ENCODE results near the gene ARMH3.

The ARMH3 gene

GRCh38 chr10:101837748-101838147 lies 218.2 kb downstream of the ARMH3 start:
- Histone ChIP-seq H3F3A (ENCODE audit: insufficient read depth, low read length) (no peaks in the 10 kb centered on the region), H3K9ac (ENCODE audit: low read length) (no peak overlapping the region), H3K4me1 (ENCODE audit: low read length) (no peaks in the 10 kb centered on the region), H3K4me2 (ENCODE audit: low read depth, low read length) (no peak overlapping the region), H3K27ac (ENCODE audit: low read length) (no peak overlapping the region), H3K4me3 (ENCODE audit: low read length) (no peak overlapping the region), H3K79me2 (ENCODE audit: low read length) (no peaks in the 10 kb centered on the region), H3K9me3 (replicated peaks; ENCODE audit: insufficient read depth, low read length) (no peaks in the 10 kb centered on the region), H3K9me2 (replicated peaks; ENCODE audit: insufficient read depth, low read length) (no peaks in the 10 kb centered on the region), H3K36me3 (replicated peaks; ENCODE audit: insufficient read depth, low read length) (no peaks in the 10 kb centered on the region), H2AFZ (ENCODE audit: low read length) (no peak overlapping the region), H3K27me3 (replicated peaks; ENCODE audit: insufficient read depth, low read length) (no peaks in the 10 kb centered on the region), H4K20me1 (ENCODE audit: insufficient read depth, low read length) (no peaks in the 10 kb centered on the region)
- no peak for TF ChIP-seq EZH2phosphoT487 (IDR thresholded peaks at IDR 0.05; ENCODE audit: low read length)
- TF ChIP-seq CTCF (IDR thresholded peaks at IDR 0.05; ENCODE audit: low read length), result no peak
- no peak for TF ChIP-seq EZH2 (optimal IDR thresholded peaks at IDR 0.05; ENCODE audit: low read depth, low read length)
- no peak for DNase-seq

GRCh38 chr10:101835362-101835761 lies 220.6 kb downstream of the ARMH3 start:
- no peak overlapping the region for H3K9ac ChIP-seq (ENCODE audit: low read length)
- no peaks in the 10 kb centered on the region for H3K36me3 ChIP-seq (replicated peaks; ENCODE audit: insufficient read depth, low read length)
- DNase-seq, result no peak
- H2AFZ ChIP-seq (ENCODE audit: low read length), result no peak overlapping the region
- H3K4me1 ChIP-seq (ENCODE audit: low read length), result peaks cover 9% of the 10 kb centered on the region; the same call in 1 of the 2 replicates
- H3K4me2 ChIP-seq (ENCODE audit: low read depth, low read length), result no peak overlapping the region
- H3K27ac ChIP-seq (ENCODE audit: low read length), result no peak overlapping the region
- H3F3A ChIP-seq (ENCODE audit: insufficient read depth, low read length), result peaks cover 12% of the 10 kb centered on the region; the same call in 1 of the 2 replicates
- no peak overlapping the region for H3K4me3 ChIP-seq (ENCODE audit: low read length)
- H3K27me3 ChIP-seq (replicated peaks; ENCODE audit: insufficient read depth, low read length), result no peaks in the 10 kb centered on the region
- H3K79me2 ChIP-seq (ENCODE audit: low read length), result no peaks in the 10 kb centered on the region
- H3K9me2 ChIP-seq (replicated peaks; ENCODE audit: insufficient read depth, low read length), result no peaks in the 10 kb centered on the region
- no peaks in the 10 kb centered on the region for H3K9me3 ChIP-seq (replicated peaks; ENCODE audit: insufficient read depth, low read length)
- no peak for TF ChIP-seq EZH2phosphoT487 (IDR thresholded peaks at IDR 0.05; ENCODE audit: low read length)
- no peak for TF ChIP-seq CTCF (IDR thresholded peaks at IDR 0.05; ENCODE audit: low read length)
- no peak for TF ChIP-seq EZH2 (optimal IDR thresholded peaks at IDR 0.05; ENCODE audit: low read depth, low read length)
- H4K20me1 ChIP-seq (ENCODE audit: insufficient read depth, low read length), result no peaks in the 10 kb centered on the region

- H3K4me1 ChIP-seq (ENCODE audit: low read length), result peaks cover 9% of the 10 kb centered on the region; the same call in 1 of the 2 replicates
- no peak overlapping the region for H3K27ac ChIP-seq (ENCODE audit: low read length)
- peaks cover 19% of the 10 kb centered on the region for H3F3A ChIP-seq (ENCODE audit: insufficient read depth, low read length)
- no peak overlapping the region for H3K4me3 ChIP-seq (ENCODE audit: low read length)
- H3K27me3 ChIP-seq (replicated peaks; ENCODE audit: insufficient read depth, low read length), result no peaks in the 10 kb centered on the region
- no peak for DNase-seq
- no peaks in the 10 kb centered on the region for H3K9me3 ChIP-seq (replicated peaks; ENCODE audit: insufficient read depth, low read length)
- no peak overlapping the region for H3K9ac ChIP-seq (ENCODE audit: low read length)
- no peak overlapping the region for H3K4me2 ChIP-seq (ENCODE audit: low read depth, low read length)
- H4K20me1 ChIP-seq (ENCODE audit: insufficient read depth, low read length), result no peaks in the 10 kb centered on the region
- H3K36me3 ChIP-seq (replicated peaks; ENCODE audit: insufficient read depth, low read length), result no peaks in the 10 kb centered on the region
- no peaks in the 10 kb centered on the region for H3K9me2 ChIP-seq (replicated peaks; ENCODE audit: insufficient read depth, low read length)
- no peak for TF ChIP-seq EZH2 (optimal IDR thresholded peaks at IDR 0.05; ENCODE audit: low read depth, low read length)
- no peak for TF ChIP-seq CTCF (IDR thresholded peaks at IDR 0.05; ENCODE audit: low read length)
- TF ChIP-seq EZH2phosphoT487 (IDR thresholded peaks at IDR 0.05; ENCODE audit: low read length), result no peak
- H2AFZ ChIP-seq (ENCODE audit: low read length), result no peak overlapping the region
- H3K79me2 ChIP-seq (ENCODE audit: low read length), result no peaks in the 10 kb centered on the region
These were observed 221.6 kb downstream of the ARMH3 start for GRCh38 chr10:101834341-101834740.
